Measurements from ENCODE around the gene THBS2. TPM values are rescaled to one million over a fixed set of nuclear protein-coding genes. Genes with fewer than 3 reads are reported as not detected.

The THBS2 gene
- total and polyA plus RNA-seq, 10 of the 15 experiments (the other 5 are each of a cell fraction or from before 2014, with no cell fraction given): 0.07 to 0.10 TPM; not detected in 8

- TF ChIP-seq, protein P1, sequence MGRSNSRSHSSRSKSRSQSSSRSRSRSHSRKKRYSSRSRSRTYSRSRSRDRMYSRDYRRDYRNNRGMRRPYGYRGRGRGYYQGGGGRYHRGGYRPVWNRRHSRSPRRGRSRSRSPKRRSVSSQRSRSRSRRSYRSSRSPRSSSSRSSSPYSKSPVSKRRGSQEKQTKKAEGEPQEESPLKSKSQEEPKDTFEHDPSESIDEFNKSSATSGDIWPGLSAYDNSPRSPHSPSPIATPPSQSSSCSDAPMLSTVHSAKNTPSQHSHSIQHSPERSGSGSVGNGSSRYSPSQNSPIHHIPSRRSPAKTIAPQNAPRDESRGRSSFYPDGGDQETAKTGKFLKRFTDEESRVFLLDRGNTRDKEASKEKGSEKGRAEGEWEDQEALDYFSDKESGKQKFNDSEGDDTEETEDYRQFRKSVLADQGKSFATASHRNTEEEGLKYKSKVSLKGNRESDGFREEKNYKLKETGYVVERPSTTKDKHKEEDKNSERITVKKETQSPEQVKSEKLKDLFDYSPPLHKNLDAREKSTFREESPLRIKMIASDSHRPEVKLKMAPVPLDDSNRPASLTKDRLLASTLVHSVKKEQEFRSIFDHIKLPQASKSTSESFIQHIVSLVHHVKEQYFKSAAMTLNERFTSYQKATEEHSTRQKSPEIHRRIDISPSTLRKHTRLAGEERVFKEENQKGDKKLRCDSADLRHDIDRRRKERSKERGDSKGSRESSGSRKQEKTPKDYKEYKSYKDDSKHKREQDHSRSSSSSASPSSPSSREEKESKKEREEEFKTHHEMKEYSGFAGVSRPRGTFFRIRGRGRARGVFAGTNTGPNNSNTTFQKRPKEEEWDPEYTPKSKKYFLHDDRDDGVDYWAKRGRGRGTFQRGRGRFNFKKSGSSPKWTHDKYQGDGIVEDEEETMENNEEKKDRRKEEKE (IDR thresholded peaks at IDR 0.05): no peak
- no peak for TF ChIP-seq PBX3 (IDR thresholded peaks at IDR 0.05; ENCODE audit: insufficient replicate concordance, low read depth, low read length)
- no peak for TF ChIP-seq MEF2B (IDR thresholded peaks at IDR 0.05; ENCODE audit: partially characterized antibody, poor library complexity, severe bottlenecking)
- TF ChIP-seq ZNF384 (IDR thresholded peaks at IDR 0.05; ENCODE audit: borderline replicate concordance, low read depth, low read length): no peak
- no peak for TF ChIP-seq ATF7 (IDR thresholded peaks at IDR 0.05; ENCODE audit: low read depth)
- TF ChIP-seq SMAD5 (IDR thresholded peaks at IDR 0.05; ENCODE audit: low read depth): no peak
- TF ChIP-seq BRCA1 (IDR thresholded peaks at IDR 0.05; ENCODE audit: low read depth, low read length): no peak
- no peak for TF ChIP-seq CBFB (IDR thresholded peaks at IDR 0.05; ENCODE audit: low read depth)
- no peak for TF ChIP-seq MTA2 (IDR thresholded peaks at IDR 0.05; ENCODE audit: low read depth)
- TF ChIP-seq EED (IDR thresholded peaks at IDR 0.05; ENCODE audit: low read depth): no peak
- TF ChIP-seq ZNF24 (IDR thresholded peaks at IDR 0.05): no peak
- TF ChIP-seq ZNF207 (IDR thresholded peaks at IDR 0.05; ENCODE audit: borderline replicate concordance): no peak
- no peak for TF ChIP-seq RB1 (IDR thresholded peaks at IDR 0.05; ENCODE audit: borderline replicate concordance)
- no peak for TF ChIP-seq E2F8 (IDR thresholded peaks at IDR 0.05; ENCODE audit: low read depth, partially characterized antibody)
- no peak for TF ChIP-seq IRF4 (IDR thresholded peaks at IDR 0.05; ENCODE audit: low read depth, low read length)
- TF ChIP-seq RELA (IDR thresholded peaks at IDR 0.05; ENCODE audit: borderline replicate concordance, partially characterized antibody): no peak
- no peak for TF ChIP-seq PKNOX1 (IDR thresholded peaks at IDR 0.05)
- no peak for TF ChIP-seq TARDBP (IDR thresholded peaks at IDR 0.05; ENCODE audit: borderline replicate concordance)
- no peaks in the 10 kb centered on the region for H3K27me3 ChIP-seq (replicated peaks in 1 of 2; ENCODE audit: control insufficient read depth in 2 of 2, insufficient read depth in 2 of 2, low read length in 1 of 2)
- no peak overlapping the region for H3K4me2 ChIP-seq (ENCODE audit: control insufficient read depth, insufficient read depth)
- CTCF ChIA-PET: no interaction called here
- RAD21 ChIA-PET (ENCODE audit: unreplicated experiment): no interaction called here
- ATAC-seq (no peak), DNase-seq (ENCODE audit: low read depth, low spot score) (no peak), FAIRE-seq (no peak)
- in situ Hi-C loops (cut with MboI): no loop called here
- SMC1A ChIA-PET (ENCODE audit: uncharacterized antibody, unreplicated experiment): no interaction called here
- POLR2A ChIA-PET: no interaction called here
- no peaks in the 10 kb centered on the region for H3K9me3 ChIP-seq (replicated peaks; ENCODE audit: control insufficient read depth, insufficient read depth, low read length)
- H3K4me1 ChIP-seq (ENCODE audit: control insufficient read depth, insufficient read depth, low read length): no peaks in the 10 kb centered on the region
- H3K36me3 ChIP-seq (ENCODE audit: control insufficient read depth in 2 of 2, insufficient read depth in 2 of 2, low read length in 1 of 2): no peaks in the 10 kb centered on the region
- no peak overlapping the region for H3K27ac ChIP-seq (ENCODE audit: control insufficient read depth, insufficient read depth)
- H3K4me3 ChIP-seq: no peak overlapping the region
- H3K9ac ChIP-seq (ENCODE audit: control insufficient read depth, insufficient read depth, low read length): no peak overlapping the region
- BruUV-seq (replicated peaks): no TSS peak
- no peaks in the 10 kb centered on the region for H4K20me1 ChIP-seq (ENCODE audit: control insufficient read depth, insufficient read depth)
- no peak overlapping the region for H2AFZ ChIP-seq (ENCODE audit: control insufficient read depth, low read depth, low read length)
- no peaks in the 10 kb centered on the region for H3K79me2 ChIP-seq (ENCODE audit: control insufficient read depth, insufficient read depth, low read length)
- intact Hi-C loops (cut with micrococcal nuclease; ENCODE audit: unreplicated experiment): no loop called here
Measured at GRCh38 chr6:169277619-169278018, 24.0 kb upstream of the THBS2 start.

Data from GM12878 (cell line).